HepG2 (cell line): ENCODE measurements around the gene ARFGEF3. TPM values are rescaled to one million over a fixed set of nuclear protein-coding genes. Genes with fewer than 3 reads are reported as not detected.
A peak's percentile ranks its signal among the peaks of the same experiment; 100 is the strongest.

ENCODE experiments used
- ATAC-seq: fragments of 200-7000 bp; cut with Tn5 transposase; 3 replicates; pipeline ENCODE4 v1.9.1; 2020; ENCODE audit warnings: mild to moderate bottlenecking, moderate library complexity
- BruUV-seq: library from RNA; stranded (reverse); fragments of 400-500 nt; replicated peaks from 2 replicates; lab custom pipeline; 2021; lab: Mats Ljungman, UMichigan
- CTCF ChIA-PET: fragments of 300-600 bp; formaldehyde crosslinking; extraction: SDS; loops from one replicate; lab custom pipeline; 2021; ENCODE audit warnings: low total read pairs, inconsistent platforms, low intra/inter-chr PET ratio; lab: Yijun Ruan, JAX
- POLR2A ChIA-PET: fragments of 350-600 bp; sonication (Branson Sonifier 250); formaldehyde crosslinking; loops from one replicate; lab custom pipeline; 2020; ENCODE audit warnings: antibody characterized with exemption, inconsistent platforms; lab: Yijun Ruan, JAX
- DNase-seq: peaks from one replicate; pipeline ENCODE4 v3.0.0-alpha.2; 2015; ENCODE audit warnings: low spot score
- FAIRE-seq: peaks from 3 replicates; lab custom pipeline; 2011; peaks lifted over from hg19 to GRCh38; lab: Jason Lieb, UNC
- H2AFZ ChIP-seq: one replicate; pipeline ENCODE4 v1.6.1; 2011; ENCODE audit warnings: low read length, inconsistent platforms
- H3K27ac ChIP-seq: fragments of 300-600 bp; 3 replicates; pipeline ENCODE4 v1.8.0; 2011; ENCODE audit warnings: mixed run types, mild to moderate bottlenecking, mixed read lengths, low read length, inconsistent platforms; ENCODE audit not compliant: insufficient read depth; ENCODE audit errors: extremely low read length
- H3K27me3 ChIP-seq, 2 experiments: fragments of 200-600 bp in 1 of 2; 2 replicates in 1 of 2; 3 replicates in 1 of 2; pipeline versions ENCODE4 v1.6.0 to v1.8.0; 2011; ENCODE audit warnings: low read length in 2 of 2, mild to moderate bottlenecking in 2 of 2, moderate library complexity in 2 of 2, inconsistent platforms in 1 of 2; ENCODE audit not compliant: insufficient read depth in 2 of 2, control insufficient read depth in 1 of 2
- H3K36me3 ChIP-seq, 2 experiments: fragments of 200-600 bp in 1 of 2; replicated peaks in 1 of 2; 2 replicates in 1 of 2; 3 replicates in 1 of 2; pipeline versions ENCODE4 v1.5.1 to v1.8.0; 2011; ENCODE audit warnings: low read length in 2 of 2, inconsistent platforms in 1 of 2; ENCODE audit not compliant: insufficient read depth in 2 of 2, control insufficient read depth in 1 of 2
- H3K4me1 ChIP-seq: 2 replicates; pipeline ENCODE4 v1.5.1; 2012; ENCODE audit warnings: low read length, inconsistent platforms; ENCODE audit not compliant: insufficient read depth
- H3K4me2 ChIP-seq: 2 replicates; pipeline ENCODE4 v1.6.0; 2011; ENCODE audit warnings: low read depth, low read length, inconsistent platforms
- H3K4me3 ChIP-seq, 3 experiments: fragments of 200-600 bp in 1 of 3; sonication (generic), shearing (Covaris generic) in 1 of 3; replicated peaks in 1 of 3; 2 replicates each; pipeline ENCODE4 v1.5.1; 2011 to 2016; ENCODE audit warnings: low read length in 3 of 3, inconsistent platforms in 2 of 3, low read depth in 2 of 3, mild to moderate bottlenecking in 2 of 3, control low read depth in 1 of 3, mixed read lengths in 1 of 3; ENCODE audit not compliant: insufficient read depth in 1 of 3
- H3K79me2 ChIP-seq: one replicate; pipeline ENCODE4 v1.6.1; 2011; ENCODE audit warnings: low read length, inconsistent platforms; ENCODE audit not compliant: insufficient read depth
- H3K9ac ChIP-seq: 2 replicates; pipeline ENCODE4 v1.6.0; 2011; ENCODE audit warnings: mild to moderate bottlenecking, low read depth, low read length, inconsistent platforms; ENCODE audit not compliant: insufficient read depth
- H3K9me3 ChIP-seq: 2 replicates; pipeline ENCODE4 v1.5.1; 2012; ENCODE audit warnings: mild to moderate bottlenecking, low read length
- H4K20me1 ChIP-seq: 2 replicates; pipeline ENCODE4 v1.6.0; 2011; ENCODE audit warnings: inconsistent platforms, mild to moderate bottlenecking, low read length, moderate library complexity; ENCODE audit not compliant: insufficient read depth
- EP300 ChIP-seq, 3 experiments: sonication (generic) in 1 of 3; formaldehyde crosslinking in 1 of 3; IDR thresholded peaks; 2 replicates each; pipeline versions ENCODE4 v1.5.1 to v1.6.1; 2011 to 2020; ENCODE audit warnings: low read depth in 2 of 3, low read length in 2 of 3, borderline replicate concordance in 1 of 3, improper control_type of control experiment in 1 of 3, mild to moderate bottlenecking in 1 of 3, missing genetic modification reagents in 1 of 3, moderate library complexity in 1 of 3
- LCORL ChIP-seq, 2 experiments: fragments of 450-650 bp in 1 of 2; sonication (generic) in 1 of 2; formaldehyde crosslinking in 1 of 2; IDR thresholded peaks; 2 replicates each; pipeline versions ENCODE4 v1.5.0 to v1.6.1; 2017 to 2020; ENCODE audit warnings: antibody characterized with exemption in 1 of 2, missing genetic modification reagents in 1 of 2
- MED1 ChIP-seq: sonication (generic); formaldehyde crosslinking; IDR thresholded peaks from 2 replicates; pipeline ENCODE4 v1.4.0; 2020; ENCODE audit warnings: missing genetic modification reagents
- REXO4 ChIP-seq: sonication (generic); formaldehyde crosslinking; IDR thresholded peaks from 2 replicates; pipeline ENCODE4 v1.8.0; 2022; ENCODE audit warnings: missing genetic modification reagents, mild to moderate bottlenecking, borderline replicate concordance
- RFX3 ChIP-seq: IDR thresholded peaks from 2 replicates; pipeline ENCODE4 v1.6.1; 2016; ENCODE audit warnings: missing biosample characterization, missing genetic modification reagents
- SIX1 ChIP-seq: sonication (generic); formaldehyde crosslinking; IDR thresholded peaks from 2 replicates; pipeline ENCODE4 v1.4.0; 2020; ENCODE audit warnings: missing genetic modification reagents, borderline replicate concordance
- TCF7 ChIP-seq: sonication (generic); IDR thresholded peaks from 2 replicates; pipeline ENCODE4 v1.6.1; 2016; ENCODE audit warnings: antibody characterized with exemption, low read depth
- WGBS: methylation state at CpG from one replicate; pipeline ENCODE4 v1.1.6; 2017; ENCODE audit warnings: low lambda C conversion rate; 5-methylcytosine and 5-hydroxymethylcytosine counted together
- in situ Hi-C: cut with HindIII; loops from 2 replicates; pipeline ENCODE4 v1.10.0; 2017; ENCODE audit warnings: low pct_unique_long_range_greater_than_20kb; ENCODE audit not compliant: extremely low pct_ligation_motif_present
- intact Hi-C: fragments of 100-400 bp; cut with micrococcal nuclease; formaldehyde crosslinking; loops from one replicate; pipeline ENCODE4 v1.10.0; 2022; ENCODE audit not compliant: unreplicated experiment
- polyA plus RNA-seq, 8 experiments: library from polyadenylated mRNA; depleted of rRNA in 3 of 8; stranded (reverse) in 7 of 8; unstranded in 1 of 8; fragments of >200 nt; fragmentation: Illumina TruSeq in 4 of 8; extraction: Trizol in 4 of 8; gene quantifications; 2 replicates each; pipeline versions ENCODE4 v1.2.1 to v1.2.3, GENCODE V29; 2011 to 2016; ENCODE audit warnings: low read depth in 4 of 8, missing spikeins in 1 of 8, mixed read lengths in 1 of 8; ENCODE audit not compliant: insufficient read depth in 1 of 8
- total RNA-seq, 5 experiments: library from RNA; depleted of rRNA; stranded (reverse); fragments of >200 nt; fragmentation: Illumina TruSeq; extraction: Trizol; gene quantifications; 2 replicates each; pipeline ENCODE4 v1.2.3, GENCODE V29; 2016; ENCODE audit warnings: low read depth in 1 of 5
- TF ChIP-seq, protein P1 (sequence below): sonication (generic); formaldehyde crosslinking; IDR thresholded peaks from 2 replicates; pipeline ENCODE4 v1.5.1; 2020; ENCODE audit warnings: mild to moderate bottlenecking, moderate library complexity, missing genetic modification reagents
- TF ChIP-seq, protein P2 (sequence below): sonication (generic); formaldehyde crosslinking; IDR thresholded peaks from 2 replicates; pipeline ENCODE4 v1.5.0; 2020; ENCODE audit warnings: mild to moderate bottlenecking, missing genetic modification reagents
- TF ChIP-seq, protein P3 (sequence below): sonication (generic); formaldehyde crosslinking; IDR thresholded peaks from 2 replicates; pipeline ENCODE4 v1.5.0; 2020; ENCODE audit warnings: missing genetic modification reagents
- TF ChIP-seq, protein P4 (sequence below): sonication (generic); formaldehyde crosslinking; conservative IDR thresholded peaks from 2 replicates; pipeline ENCODE4 v1.4.0; 2020; ENCODE audit warnings: mild to moderate bottlenecking, missing genetic modification reagents, moderate library complexity

The ARFGEF3 gene
- total and polyA plus RNA-seq, 2 of the 13 experiments (the other 11 are each of a cell fraction or from before 2014, with no cell fraction given): 0.60 to 2.6 TPM

DNA sequence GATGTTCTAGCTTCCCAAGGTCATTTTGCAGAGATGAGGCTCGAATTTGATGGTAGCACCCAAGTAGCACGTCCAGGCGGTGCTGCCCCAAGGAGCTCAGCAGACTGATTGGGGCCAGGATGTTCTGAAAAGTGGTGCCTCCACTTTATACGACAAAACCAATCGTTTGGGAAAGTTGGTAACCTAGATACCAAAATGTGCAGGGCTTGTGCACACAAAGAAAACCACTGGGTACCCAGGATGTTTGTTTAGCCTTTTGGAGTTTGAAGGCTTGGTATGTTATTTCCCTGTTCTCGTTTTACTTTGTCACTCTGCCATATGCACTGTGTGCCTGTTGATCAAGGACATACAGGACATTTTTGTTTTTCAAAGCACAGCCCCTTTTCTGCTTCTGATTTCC, 97.3 kb downstream of the ARFGEF3 start:
- Histone ChIP-seq H2AFZ (no peak overlapping the region), H4K20me1 (no peaks in the 10 kb centered on the region), H3K27ac (peak overlapping the region; percentile 24), H3K9me3 (no peaks in the 10 kb centered on the region), H3K4me1 (peaks cover 48% of the 10 kb centered on the region), H3K36me3 (no peaks in the 10 kb centered on the region; a peak in 1 of 5 replicates), H3K27me3 (no peaks in the 10 kb centered on the region), H3K79me2 (no peaks in the 10 kb centered on the region), H3K4me3 (no peak overlapping the region; a peak in 1 of 6 replicates), H3K4me2 (peak overlapping the region; percentile 23), H3K9ac (no peak overlapping the region)
- in situ Hi-C loops: no loop called here
- FAIRE-seq: peak; percentile 51
- no TSS peak for BruUV-seq
- peak; percentile 77 for DNase-seq
- ChIA-PET CTCF (no interaction called here), POLR2A (no interaction called here)
- peak; percentile 86 for ATAC-seq
- WGBS: 40% methylated on average over 6 of the region's 6 CpGs
- intact Hi-C loops: no loop called here
- TF ChIP-seq MED1 (CRISPR knock-in tag) (peak; percentile 69), TCF7 (peak; percentile 33; the same call in 1 of the 2 replicates), LCORL (IDR thresholded peaks at IDR 0.05) (no peak; the same call in 1 of the 2 replicates), LCORL (CRISPR knock-in tag; IDR thresholded peaks at IDR 0.05) (peak; percentile 36; the same call in 1 of the 2 replicates), EP300 (IDR thresholded peaks at IDR 0.05; ENCODE audit: low read depth in 2 of 2, low read length in 2 of 2) (peak in 1 of 2 experiments; percentile 68; a peak in 2 of 4 replicates), EP300 (CRISPR knock-in tag; IDR thresholded peaks at IDR 0.05; ENCODE audit: borderline replicate concordance) (peak; percentile 26; the same call in 1 of the 2 replicates), SIX1 (CRISPR knock-in tag) (peak; percentile 27; the same call in 1 of the 2 replicates), REXO4 (CRISPR knock-in tag) (no peak), RFX3 (CRISPR knock-in tag) (0 out of 2 replicates have a peak, but pooled peaks have one; percentile 34)
- TF ChIP-seq, protein P1, sequence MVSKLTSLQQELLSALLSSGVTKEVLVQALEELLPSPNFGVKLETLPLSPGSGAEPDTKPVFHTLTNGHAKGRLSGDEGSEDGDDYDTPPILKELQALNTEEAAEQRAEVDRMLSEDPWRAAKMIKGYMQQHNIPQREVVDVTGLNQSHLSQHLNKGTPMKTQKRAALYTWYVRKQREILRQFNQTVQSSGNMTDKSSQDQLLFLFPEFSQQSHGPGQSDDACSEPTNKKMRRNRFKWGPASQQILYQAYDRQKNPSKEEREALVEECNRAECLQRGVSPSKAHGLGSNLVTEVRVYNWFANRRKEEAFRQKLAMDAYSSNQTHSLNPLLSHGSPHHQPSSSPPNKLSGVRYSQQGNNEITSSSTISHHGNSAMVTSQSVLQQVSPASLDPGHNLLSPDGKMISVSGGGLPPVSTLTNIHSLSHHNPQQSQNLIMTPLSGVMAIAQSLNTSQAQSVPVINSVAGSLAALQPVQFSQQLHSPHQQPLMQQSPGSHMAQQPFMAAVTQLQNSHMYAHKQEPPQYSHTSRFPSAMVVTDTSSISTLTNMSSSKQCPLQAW: peak; percentile 79; the same call in 1 of the 2 replicates
- TF ChIP-seq, protein P2, sequence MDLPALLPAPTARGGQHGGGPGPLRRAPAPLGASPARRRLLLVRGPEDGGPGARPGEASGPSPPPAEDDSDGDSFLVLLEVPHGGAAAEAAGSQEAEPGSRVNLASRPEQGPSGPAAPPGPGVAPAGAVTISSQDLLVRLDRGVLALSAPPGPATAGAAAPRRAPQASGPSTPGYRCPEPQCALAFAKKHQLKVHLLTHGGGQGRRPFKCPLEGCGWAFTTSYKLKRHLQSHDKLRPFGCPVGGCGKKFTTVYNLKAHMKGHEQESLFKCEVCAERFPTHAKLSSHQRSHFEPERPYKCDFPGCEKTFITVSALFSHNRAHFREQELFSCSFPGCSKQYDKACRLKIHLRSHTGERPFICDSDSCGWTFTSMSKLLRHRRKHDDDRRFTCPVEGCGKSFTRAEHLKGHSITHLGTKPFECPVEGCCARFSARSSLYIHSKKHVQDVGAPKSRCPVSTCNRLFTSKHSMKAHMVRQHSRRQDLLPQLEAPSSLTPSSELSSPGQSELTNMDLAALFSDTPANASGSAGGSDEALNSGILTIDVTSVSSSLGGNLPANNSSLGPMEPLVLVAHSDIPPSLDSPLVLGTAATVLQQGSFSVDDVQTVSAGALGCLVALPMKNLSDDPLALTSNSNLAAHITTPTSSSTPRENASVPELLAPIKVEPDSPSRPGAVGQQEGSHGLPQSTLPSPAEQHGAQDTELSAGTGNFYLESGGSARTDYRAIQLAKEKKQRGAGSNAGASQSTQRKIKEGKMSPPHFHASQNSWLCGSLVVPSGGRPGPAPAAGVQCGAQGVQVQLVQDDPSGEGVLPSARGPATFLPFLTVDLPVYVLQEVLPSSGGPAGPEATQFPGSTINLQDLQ (CRISPR knock-in tag): no peak
- TF ChIP-seq, protein P3, sequence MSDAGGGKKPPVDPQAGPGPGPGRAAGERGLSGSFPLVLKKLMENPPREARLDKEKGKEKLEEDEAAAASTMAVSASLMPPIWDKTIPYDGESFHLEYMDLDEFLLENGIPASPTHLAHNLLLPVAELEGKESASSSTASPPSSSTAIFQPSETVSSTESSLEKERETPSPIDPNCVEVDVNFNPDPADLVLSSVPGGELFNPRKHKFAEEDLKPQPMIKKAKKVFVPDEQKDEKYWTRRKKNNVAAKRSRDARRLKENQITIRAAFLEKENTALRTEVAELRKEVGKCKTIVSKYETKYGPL: no peak
- TF ChIP-seq, protein P4, sequence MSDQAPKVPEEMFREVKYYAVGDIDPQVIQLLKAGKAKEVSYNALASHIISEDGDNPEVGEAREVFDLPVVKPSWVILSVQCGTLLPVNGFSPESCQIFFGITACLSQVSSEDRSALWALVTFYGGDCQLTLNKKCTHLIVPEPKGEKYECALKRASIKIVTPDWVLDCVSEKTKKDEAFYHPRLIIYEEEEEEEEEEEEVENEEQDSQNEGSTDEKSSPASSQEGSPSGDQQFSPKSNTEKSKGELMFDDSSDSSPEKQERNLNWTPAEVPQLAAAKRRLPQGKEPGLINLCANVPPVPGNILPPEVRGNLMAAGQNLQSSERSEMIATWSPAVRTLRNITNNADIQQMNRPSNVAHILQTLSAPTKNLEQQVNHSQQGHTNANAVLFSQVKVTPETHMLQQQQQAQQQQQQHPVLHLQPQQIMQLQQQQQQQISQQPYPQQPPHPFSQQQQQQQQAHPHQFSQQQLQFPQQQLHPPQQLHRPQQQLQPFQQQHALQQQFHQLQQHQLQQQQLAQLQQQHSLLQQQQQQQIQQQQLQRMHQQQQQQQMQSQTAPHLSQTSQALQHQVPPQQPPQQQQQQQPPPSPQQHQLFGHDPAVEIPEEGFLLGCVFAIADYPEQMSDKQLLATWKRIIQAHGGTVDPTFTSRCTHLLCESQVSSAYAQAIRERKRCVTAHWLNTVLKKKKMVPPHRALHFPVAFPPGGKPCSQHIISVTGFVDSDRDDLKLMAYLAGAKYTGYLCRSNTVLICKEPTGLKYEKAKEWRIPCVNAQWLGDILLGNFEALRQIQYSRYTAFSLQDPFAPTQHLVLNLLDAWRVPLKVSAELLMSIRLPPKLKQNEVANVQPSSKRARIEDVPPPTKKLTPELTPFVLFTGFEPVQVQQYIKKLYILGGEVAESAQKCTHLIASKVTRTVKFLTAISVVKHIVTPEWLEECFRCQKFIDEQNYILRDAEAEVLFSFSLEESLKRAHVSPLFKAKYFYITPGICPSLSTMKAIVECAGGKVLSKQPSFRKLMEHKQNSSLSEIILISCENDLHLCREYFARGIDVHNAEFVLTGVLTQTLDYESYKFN (CRISPR knock-in tag): peak; percentile 85
